HL-60 (cell line): ENCODE measurements around the gene SLC46A2.

Experiments
- CTCF ChIP-seq: IDR thresholded peaks from one replicate; pipeline ENCODE4 v1.5.1; 2011; ENCODE audit warnings: low read length, control low read depth, inconsistent platforms; ENCODE audit not compliant: insufficient read depth
- GABPA ChIP-seq: IDR thresholded peaks from 2 replicates; pipeline ENCODE4 v1.6.1; 2012; ENCODE audit warnings: low read depth
- POLR2AphosphoS5 ChIP-seq: IDR thresholded peaks from 2 replicates; pipeline ENCODE4 v1.6.1; 2012; ENCODE audit warnings: low read depth
- TF ChIP-seq, protein P1 (sequence below): IDR thresholded peaks from 2 replicates; pipeline ENCODE4 v1.6.1; 2012; ENCODE audit warnings: low read depth; ENCODE audit not compliant: insufficient replicate concordance

DNA sequence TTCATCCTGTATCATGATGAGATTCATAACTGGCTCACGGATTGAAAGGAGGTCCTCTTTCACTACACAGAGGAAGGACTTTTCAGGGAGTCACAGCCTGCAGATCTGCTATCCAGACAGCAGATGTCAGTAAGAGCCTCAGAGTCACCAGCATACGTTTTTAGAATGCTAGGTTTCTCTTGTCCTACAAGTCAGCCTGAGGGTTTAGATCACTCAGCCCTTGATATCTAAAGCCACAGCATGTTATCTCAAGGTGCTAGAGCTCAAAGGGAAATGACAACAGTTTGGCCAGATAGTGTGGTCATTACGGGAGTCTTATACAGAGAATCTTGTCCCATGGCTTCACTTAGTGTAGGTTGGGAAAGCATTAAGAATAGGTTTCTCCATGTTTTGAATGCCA lies 30.9 kb upstream of the SLC46A2 start:
- peak; percentile 87 for TF ChIP-seq CTCF
- TF ChIP-seq POLR2AphosphoS5: no peak
- TF ChIP-seq, protein P1, sequence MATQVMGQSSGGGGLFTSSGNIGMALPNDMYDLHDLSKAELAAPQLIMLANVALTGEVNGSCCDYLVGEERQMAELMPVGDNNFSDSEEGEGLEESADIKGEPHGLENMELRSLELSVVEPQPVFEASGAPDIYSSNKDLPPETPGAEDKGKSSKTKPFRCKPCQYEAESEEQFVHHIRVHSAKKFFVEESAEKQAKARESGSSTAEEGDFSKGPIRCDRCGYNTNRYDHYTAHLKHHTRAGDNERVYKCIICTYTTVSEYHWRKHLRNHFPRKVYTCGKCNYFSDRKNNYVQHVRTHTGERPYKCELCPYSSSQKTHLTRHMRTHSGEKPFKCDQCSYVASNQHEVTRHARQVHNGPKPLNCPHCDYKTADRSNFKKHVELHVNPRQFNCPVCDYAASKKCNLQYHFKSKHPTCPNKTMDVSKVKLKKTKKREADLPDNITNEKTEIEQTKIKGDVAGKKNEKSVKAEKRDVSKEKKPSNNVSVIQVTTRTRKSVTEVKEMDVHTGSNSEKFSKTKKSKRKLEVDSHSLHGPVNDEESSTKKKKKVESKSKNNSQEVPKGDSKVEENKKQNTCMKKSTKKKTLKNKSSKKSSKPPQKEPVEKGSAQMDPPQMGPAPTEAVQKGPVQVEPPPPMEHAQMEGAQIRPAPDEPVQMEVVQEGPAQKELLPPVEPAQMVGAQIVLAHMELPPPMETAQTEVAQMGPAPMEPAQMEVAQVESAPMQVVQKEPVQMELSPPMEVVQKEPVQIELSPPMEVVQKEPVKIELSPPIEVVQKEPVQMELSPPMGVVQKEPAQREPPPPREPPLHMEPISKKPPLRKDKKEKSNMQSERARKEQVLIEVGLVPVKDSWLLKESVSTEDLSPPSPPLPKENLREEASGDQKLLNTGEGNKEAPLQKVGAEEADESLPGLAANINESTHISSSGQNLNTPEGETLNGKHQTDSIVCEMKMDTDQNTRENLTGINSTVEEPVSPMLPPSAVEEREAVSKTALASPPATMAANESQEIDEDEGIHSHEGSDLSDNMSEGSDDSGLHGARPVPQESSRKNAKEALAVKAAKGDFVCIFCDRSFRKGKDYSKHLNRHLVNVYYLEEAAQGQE: no peak
- TF ChIP-seq GABPA: no peak
